Measurements from ENCODE around the gene TOMM20.

The TOMM20 gene

DNA sequence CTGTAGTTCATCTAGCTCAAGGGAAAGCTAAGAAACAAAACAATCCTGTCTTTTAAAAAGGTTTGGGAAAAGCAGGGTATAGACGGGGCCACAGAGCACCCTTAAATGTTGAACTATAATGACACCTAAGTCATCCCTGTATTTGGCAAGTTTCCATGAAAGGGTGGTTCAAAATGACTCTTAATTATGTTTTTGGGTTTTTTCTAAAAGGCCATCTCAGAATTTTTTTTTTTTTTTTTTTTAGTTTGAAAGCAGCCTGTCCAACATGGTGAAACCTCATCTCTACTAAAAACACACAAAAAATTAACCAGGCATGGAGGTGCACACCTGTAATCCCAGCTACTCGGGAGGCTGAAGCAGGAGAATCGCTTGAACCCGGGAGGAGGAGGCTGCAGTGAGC lies 22.2 kb downstream of the TOMM20 start:
- H3K79me2 ChIP-seq (ENCODE audit: low read length): no peaks in the 10 kb centered on the region; the same call in 1 of the 2 replicates
- TF ChIP-seq EZH2phosphoT487 (IDR thresholded peaks at IDR 0.05; ENCODE audit: low read length) (no peak), EZH2 (optimal IDR thresholded peaks at IDR 0.05; ENCODE audit: low read depth, low read length) (no peak)
- TF ChIP-seq, protein P1, sequence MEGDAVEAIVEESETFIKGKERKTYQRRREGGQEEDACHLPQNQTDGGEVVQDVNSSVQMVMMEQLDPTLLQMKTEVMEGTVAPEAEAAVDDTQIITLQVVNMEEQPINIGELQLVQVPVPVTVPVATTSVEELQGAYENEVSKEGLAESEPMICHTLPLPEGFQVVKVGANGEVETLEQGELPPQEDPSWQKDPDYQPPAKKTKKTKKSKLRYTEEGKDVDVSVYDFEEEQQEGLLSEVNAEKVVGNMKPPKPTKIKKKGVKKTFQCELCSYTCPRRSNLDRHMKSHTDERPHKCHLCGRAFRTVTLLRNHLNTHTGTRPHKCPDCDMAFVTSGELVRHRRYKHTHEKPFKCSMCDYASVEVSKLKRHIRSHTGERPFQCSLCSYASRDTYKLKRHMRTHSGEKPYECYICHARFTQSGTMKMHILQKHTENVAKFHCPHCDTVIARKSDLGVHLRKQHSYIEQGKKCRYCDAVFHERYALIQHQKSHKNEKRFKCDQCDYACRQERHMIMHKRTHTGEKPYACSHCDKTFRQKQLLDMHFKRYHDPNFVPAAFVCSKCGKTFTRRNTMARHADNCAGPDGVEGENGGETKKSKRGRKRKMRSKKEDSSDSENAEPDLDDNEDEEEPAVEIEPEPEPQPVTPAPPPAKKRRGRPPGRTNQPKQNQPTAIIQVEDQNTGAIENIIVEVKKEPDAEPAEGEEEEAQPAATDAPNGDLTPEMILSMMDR (IDR thresholded peaks at IDR 0.05; ENCODE audit: low read length): no peak
- H3F3A ChIP-seq (ENCODE audit: insufficient read depth, low read length): peaks cover 22% of the 10 kb centered on the region
- H3K9ac ChIP-seq (ENCODE audit: low read length): no peak overlapping the region
- no peaks in the 10 kb centered on the region for H3K9me2 ChIP-seq (replicated peaks; ENCODE audit: insufficient read depth, low read length)
- no peak overlapping the region for H2AFZ ChIP-seq (ENCODE audit: low read length)
- H3K4me2 ChIP-seq (ENCODE audit: low read depth, low read length): no peak overlapping the region
- H3K27me3 ChIP-seq (replicated peaks; ENCODE audit: insufficient read depth, low read length): no peaks in the 10 kb centered on the region
- DNase-seq: no peak
- H3K4me3 ChIP-seq (ENCODE audit: low read length): no peak overlapping the region
- H3K27ac ChIP-seq (ENCODE audit: low read length): no peak overlapping the region
- no peaks in the 10 kb centered on the region for H3K9me3 ChIP-seq (replicated peaks; ENCODE audit: insufficient read depth, low read length)
- H3K4me1 ChIP-seq (ENCODE audit: low read length): peaks cover 13% of the 10 kb centered on the region
- no peaks in the 10 kb centered on the region for H4K20me1 ChIP-seq (ENCODE audit: insufficient read depth, low read length)
- peaks cover 17% of the 10 kb centered on the region for H3K36me3 ChIP-seq (replicated peaks; ENCODE audit: insufficient read depth, low read length)

DNA sequence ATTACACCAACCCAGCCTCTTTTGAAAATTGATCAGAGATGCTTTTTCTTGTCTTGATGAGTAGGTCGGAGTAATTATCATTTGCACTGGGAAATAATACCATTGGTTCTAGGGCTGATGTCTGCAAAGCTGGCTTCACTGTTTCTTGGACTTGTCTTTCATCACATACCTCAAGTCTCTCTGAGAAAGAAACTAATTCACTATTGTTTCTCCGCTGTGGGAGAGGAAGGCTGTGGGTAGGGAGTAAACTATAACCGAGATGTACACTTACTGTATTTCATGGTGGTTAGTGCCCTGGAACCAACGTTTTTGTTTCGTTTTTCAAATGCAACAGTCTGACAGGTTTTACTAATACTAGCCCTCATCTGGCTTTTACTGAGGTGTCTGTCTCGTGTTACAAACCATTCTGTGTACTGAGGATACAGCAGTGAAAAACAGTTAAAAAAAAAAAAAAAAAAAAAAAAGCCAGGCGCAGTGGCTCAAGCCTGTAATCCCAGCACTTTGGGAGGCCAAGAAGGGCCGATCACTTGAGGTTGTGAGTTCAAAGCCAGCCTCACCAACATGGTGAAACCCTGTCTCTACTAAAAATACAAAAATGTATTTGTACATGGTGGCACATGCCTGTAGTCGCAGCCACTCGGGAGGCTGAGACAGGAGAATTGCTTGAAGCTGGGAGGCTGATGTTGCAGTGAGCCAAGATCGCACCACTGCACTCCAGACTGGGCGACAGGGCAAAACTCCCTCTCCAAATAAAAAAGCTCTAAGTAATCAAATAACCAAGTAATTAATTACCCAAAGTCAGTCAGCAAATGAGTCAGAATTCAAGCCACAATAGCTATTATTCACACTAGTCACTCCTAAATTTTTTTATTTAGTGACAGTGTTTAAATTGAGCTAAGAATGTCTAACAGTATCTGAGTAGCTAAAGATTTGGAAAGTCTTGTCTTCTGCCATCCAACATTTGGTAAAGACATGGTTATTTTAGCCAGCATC lies 23.3 kb downstream of the TOMM20 start:
- Histone ChIP-seq H3K9ac (ENCODE audit: low read length) (peak overlapping the region; percentile 68), H3K4me2 (ENCODE audit: low read depth, low read length) (peak overlapping the region; percentile 64), H3K79me2 (ENCODE audit: low read length) (no peaks in the 10 kb centered on the region; the same call in 1 of the 2 replicates), H3K4me3 (ENCODE audit: low read length) (peak overlapping the region; percentile 54), H3K36me3 (replicated peaks; ENCODE audit: insufficient read depth, low read length) (peaks cover 11% of the 10 kb centered on the region), H3K9me2 (replicated peaks; ENCODE audit: insufficient read depth, low read length) (no peaks in the 10 kb centered on the region), H3K27ac (ENCODE audit: low read length) (peak overlapping the region; percentile 80), H3K27me3 (replicated peaks; ENCODE audit: insufficient read depth, low read length) (no peaks in the 10 kb centered on the region), H4K20me1 (ENCODE audit: insufficient read depth, low read length) (no peaks in the 10 kb centered on the region), H3K4me1 (ENCODE audit: low read length) (peaks cover 13% of the 10 kb centered on the region), H2AFZ (ENCODE audit: low read length) (peak overlapping the region; percentile 14), H3K9me3 (replicated peaks; ENCODE audit: insufficient read depth, low read length) (no peaks in the 10 kb centered on the region), H3F3A (ENCODE audit: insufficient read depth, low read length) (peaks cover 22% of the 10 kb centered on the region)
- DNase-seq: peak; percentile 93
- TF ChIP-seq, protein P1 (IDR thresholded peaks at IDR 0.05; ENCODE audit: low read length): no peak
- no peak for TF ChIP-seq EZH2phosphoT487 (IDR thresholded peaks at IDR 0.05; ENCODE audit: low read length)
- no peak for TF ChIP-seq EZH2 (optimal IDR thresholded peaks at IDR 0.05; ENCODE audit: low read depth, low read length)

DNA sequence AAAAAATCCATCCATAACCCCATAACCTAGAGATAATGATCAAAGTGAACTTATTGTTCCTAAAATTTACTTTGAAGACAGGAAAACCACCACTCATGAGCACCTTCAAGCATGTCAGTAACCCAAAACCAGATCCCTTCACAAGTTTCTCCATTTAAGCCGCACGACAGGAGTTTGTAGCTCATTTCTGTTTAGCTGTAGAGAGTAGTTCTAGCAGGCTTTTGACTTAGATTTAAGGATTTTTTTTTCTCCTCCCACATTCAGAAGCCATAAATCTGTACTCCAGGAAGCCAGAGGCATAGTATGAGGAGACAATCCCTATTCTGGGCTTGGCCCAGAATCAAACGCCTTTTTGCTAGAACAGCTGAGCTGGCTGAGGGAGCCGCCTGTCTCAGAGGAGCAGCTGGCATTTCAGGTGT lies 25.6 kb downstream of the TOMM20 start:
- peaks cover 22% of the 10 kb centered on the region for H3F3A ChIP-seq (ENCODE audit: insufficient read depth, low read length)
- TF ChIP-seq, protein P1 (IDR thresholded peaks at IDR 0.05; ENCODE audit: low read length): no peak
- no peak for TF ChIP-seq EZH2phosphoT487 (IDR thresholded peaks at IDR 0.05; ENCODE audit: low read length)
- no peak for TF ChIP-seq EZH2 (optimal IDR thresholded peaks at IDR 0.05; ENCODE audit: low read depth, low read length)
- H3K4me1 ChIP-seq (ENCODE audit: low read length): peaks cover 13% of the 10 kb centered on the region
- H3K27ac ChIP-seq (ENCODE audit: low read length): no peak overlapping the region
- no peak overlapping the region for H2AFZ ChIP-seq (ENCODE audit: low read length)
- no peaks in the 10 kb centered on the region for H3K9me3 ChIP-seq (replicated peaks; ENCODE audit: insufficient read depth, low read length)
- no peaks in the 10 kb centered on the region for H3K9me2 ChIP-seq (replicated peaks; ENCODE audit: insufficient read depth, low read length)
- H3K4me2 ChIP-seq (ENCODE audit: low read depth, low read length): no peak overlapping the region
- H3K36me3 ChIP-seq (replicated peaks; ENCODE audit: insufficient read depth, low read length): no peaks in the 10 kb centered on the region
- H4K20me1 ChIP-seq (ENCODE audit: insufficient read depth, low read length): no peaks in the 10 kb centered on the region
- H3K9ac ChIP-seq (ENCODE audit: low read length): no peak overlapping the region
- no peak overlapping the region for H3K4me3 ChIP-seq (ENCODE audit: low read length)
- no peaks in the 10 kb centered on the region for H3K27me3 ChIP-seq (replicated peaks; ENCODE audit: insufficient read depth, low read length)
- no peak for DNase-seq
- no peaks in the 10 kb centered on the region for H3K79me2 ChIP-seq (ENCODE audit: low read length)
